Erythroblast (primary cell): Measurements from ENCODE around the gene OR2H1.

Source experiments
- GATA1 ChIP-seq: IDR thresholded peaks from 2 replicates; pipeline ENCODE4 v1.6.1; 2011; ENCODE audit warnings: low read depth, mild to moderate bottlenecking, control low read depth, low read length, moderate library complexity
- POLR2A ChIP-seq: IDR thresholded peaks from 2 replicates; pipeline ENCODE4 v1.6.1; 2011; ENCODE audit warnings: mild to moderate bottlenecking, low read length

DNA sequence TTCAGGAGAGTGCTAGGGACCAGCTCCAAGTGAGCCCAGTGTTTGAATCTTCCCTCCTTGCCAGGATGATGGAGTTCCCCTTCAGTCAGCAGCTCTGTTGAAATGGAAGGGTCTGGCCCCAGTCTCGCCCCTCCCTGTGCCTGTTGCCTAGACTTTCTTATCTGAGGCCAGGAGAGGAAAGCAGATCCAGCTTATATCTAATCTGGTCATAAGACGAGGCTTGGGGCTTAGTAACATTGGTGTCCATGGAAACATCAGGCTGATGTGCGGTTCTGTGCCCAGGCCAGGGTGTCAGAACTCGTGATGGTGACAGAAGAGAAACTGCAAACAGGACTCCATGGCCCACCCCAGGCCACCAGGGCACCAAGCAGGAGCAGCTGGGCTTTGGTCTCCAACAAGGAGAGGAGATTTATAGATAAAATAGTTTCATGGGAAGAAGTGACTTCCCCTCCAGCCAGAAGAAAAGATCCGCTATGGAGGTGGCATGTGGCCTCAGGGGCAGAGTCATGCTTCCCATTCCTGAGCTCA, 21.0 kb downstream of the OR2H1 start:
- TF ChIP-seq POLR2A (no peak), GATA1 (no peak)
